T-helper 22 cell (primary cell): ENCODE data around the gene TPCN1.

Experiments used
- DNase-seq: peaks from one replicate; pipeline ENCODE4 v3.0.0-alpha.2; 2020; ENCODE audit warnings: low read depth

The TPCN1 gene

DNA sequence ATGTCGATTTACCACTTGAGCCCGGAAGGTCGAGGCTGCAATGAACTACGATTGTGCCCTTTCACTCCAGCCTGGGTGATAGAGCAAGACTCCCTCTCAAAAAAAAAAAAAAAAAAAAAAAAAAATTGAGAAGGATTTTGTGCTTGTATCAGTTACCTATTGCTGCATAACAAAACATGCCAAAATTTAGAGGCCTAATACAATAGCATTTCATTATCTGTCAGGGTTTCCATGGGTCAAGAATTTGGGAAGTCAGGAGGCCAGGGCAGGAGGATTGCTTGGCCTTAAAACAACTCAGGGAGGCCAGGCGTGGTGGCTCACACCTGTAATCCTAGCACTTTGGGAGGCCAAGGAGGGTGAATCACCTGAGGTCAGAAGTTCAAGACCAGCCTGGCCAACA lies 118.3 kb downstream of the TPCN1 start:
- no peak for DNase-seq

- DNase-seq: no peak
Observed at GRCh38 chr12:113340061-113340460, 118.8 kb downstream of the TPCN1 start.

- DNase-seq: no peak
Observed at GRCh38 chr12:113341535-113341934, 120.3 kb downstream of the TPCN1 start.

- no peak for DNase-seq
Observed at GRCh38 chr12:113345318-113345717, 124.1 kb downstream of the TPCN1 start.

DNA sequence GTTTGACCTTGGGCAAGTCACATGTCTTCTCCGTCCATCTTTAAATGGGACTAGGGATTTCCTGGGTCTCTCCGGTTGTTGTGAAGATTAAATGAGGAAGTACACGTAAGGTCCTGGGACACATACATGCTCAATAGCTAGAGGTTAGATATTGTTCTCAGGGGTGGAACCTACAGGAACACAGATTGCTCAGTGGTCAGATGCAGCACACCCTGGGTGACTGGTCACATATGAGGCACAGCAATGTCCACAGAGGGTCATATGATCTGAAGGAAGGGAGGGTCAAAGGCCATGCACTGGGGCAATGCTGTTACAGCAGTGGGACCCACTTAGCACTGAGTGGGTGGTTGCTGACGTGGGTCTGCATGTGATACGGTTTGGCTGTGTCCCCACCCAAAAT lies 125.1 kb downstream of the TPCN1 start:
- DNase-seq: no peak

DNA sequence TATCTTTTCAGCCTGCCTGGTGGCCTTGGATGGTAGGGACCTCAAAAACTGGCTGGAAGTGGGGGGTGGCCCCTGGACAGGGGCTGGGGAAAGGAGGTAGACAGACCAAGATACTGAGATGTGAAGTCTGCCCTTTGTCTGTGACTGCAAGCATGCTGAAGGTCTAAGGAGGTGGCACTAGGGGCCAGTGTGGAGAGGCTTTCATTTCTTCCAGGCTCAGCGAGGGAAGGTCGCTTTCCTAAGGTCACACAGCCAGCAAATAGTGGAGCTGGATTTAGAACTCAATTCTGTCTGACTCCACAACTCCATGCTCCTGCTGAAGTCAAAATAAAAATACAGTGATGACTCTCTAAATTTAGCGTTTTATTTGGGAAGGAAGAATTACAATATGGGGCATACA lies 125.8 kb downstream of the TPCN1 start:
- no peak for DNase-seq

GRCh38 chr12:113347892-113348291 lies 126.6 kb downstream of the TPCN1 start:
- DNase-seq: no peak
